ENCODE results near the gene TKT. TPM values are rescaled to one million over a fixed set of nuclear protein-coding genes. Genes with fewer than 3 reads are reported as not detected.

The TKT gene
- total RNA-seq, 2 experiments from 2014 or later, result 238 to 240 TPM

DNA sequence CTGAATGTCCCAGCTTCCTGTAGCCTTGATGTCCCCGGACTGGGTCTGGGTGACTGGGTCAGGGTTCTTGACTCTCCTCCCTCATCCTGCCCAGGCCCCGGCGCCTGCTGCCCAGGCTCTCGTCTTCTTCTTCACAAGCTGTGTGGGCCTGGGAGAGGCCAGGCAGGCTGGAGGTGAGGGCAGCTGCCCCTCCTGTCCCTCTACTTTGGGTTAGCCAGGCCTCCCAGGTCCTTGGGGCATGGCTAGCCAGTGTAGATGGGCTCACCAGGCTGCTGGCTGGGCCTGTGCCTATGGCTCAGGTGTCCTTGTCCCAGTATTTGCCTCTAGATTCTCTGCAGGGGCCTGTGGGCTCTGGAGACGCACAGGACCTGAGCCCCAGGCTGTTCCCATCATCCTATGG lies 31.8 kb downstream of the TKT start:
- H3K27ac Mint-ChIP-seq, result no peak overlapping the region
- peaks cover 29% of the 10 kb centered on the region for H3K36me3 Mint-ChIP-seq (ENCODE audit: low read depth)
- ChIA-PET CTCF (no interaction called here), POLR2A (no interaction called here)
- no peaks in the 10 kb centered on the region for H3K9me3 Mint-ChIP-seq
- H3K4me3 Mint-ChIP-seq, result no peak overlapping the region
- H3K27me3 Mint-ChIP-seq, result no peaks in the 10 kb centered on the region
- peaks cover 4% of the 10 kb centered on the region for H3K4me1 Mint-ChIP-seq
- no peak for DNase-seq

DNA sequence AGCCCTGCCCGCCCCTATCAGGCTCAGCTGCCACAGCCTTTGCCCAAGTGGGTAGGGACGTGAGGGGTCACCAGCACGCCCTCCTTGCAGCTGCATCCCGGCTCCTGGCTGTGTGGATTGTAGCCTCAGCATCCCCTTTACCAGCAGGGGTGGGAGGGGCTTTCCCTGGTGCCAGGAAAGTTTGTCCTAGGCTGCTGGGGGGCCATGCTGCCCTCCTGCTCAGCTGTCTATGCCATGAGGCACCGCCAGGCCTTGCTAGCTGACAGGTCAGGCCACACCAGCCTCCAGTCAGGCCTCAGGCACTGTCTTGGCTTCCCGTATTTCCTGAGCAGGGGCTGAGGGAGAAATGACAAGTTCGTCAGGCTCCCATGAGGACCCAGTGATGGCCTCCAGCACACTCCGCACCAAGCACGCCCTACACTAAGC lies 32.3 kb downstream of the TKT start:
- H3K36me3 Mint-ChIP-seq (ENCODE audit: low read depth), result peaks cover 24% of the 10 kb centered on the region
- H3K9me3 Mint-ChIP-seq, result no peaks in the 10 kb centered on the region
- no peak for DNase-seq
- peaks cover 4% of the 10 kb centered on the region for H3K4me1 Mint-ChIP-seq
- H3K27ac Mint-ChIP-seq, result no peak overlapping the region
- ChIA-PET POLR2A (no interaction called here), CTCF (no interaction called here)
- H3K4me3 Mint-ChIP-seq, result no peak overlapping the region
- no peaks in the 10 kb centered on the region for H3K27me3 Mint-ChIP-seq

DNA sequence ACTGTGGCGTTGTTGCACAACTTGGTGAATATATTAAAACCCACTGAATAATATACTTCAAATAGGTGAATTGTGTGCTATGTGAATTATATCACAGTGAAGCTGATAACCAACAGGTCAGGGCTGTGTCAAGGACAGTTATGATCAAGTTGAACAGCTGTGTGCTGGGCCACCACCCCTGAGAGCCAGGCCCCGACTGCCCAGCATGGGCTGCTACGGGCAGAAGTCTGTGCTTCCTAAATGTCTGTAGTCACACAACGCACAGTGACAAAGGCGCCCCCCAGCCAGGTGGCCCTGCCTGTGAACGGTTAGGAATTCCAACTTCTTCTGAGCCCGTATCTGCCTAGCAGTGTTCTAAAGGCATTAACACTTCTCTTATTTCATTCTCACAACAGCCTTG lies 32.8 kb downstream of the TKT start:
- H3K9me3 Mint-ChIP-seq, result no peaks in the 10 kb centered on the region
- H3K27me3 Mint-ChIP-seq, result no peaks in the 10 kb centered on the region
- POLR2A ChIA-PET, result interaction anchor here (0.8 to 0.9 kb wide), 2 partner anchors 12 to 124 kb away, joined by 3 read pairs; partner anchors contain the start of gene DCP1A
- H3K4me1 Mint-ChIP-seq, result peaks cover 4% of the 10 kb centered on the region
- DNase-seq, result no peak
- peaks cover 21% of the 10 kb centered on the region for H3K36me3 Mint-ChIP-seq (ENCODE audit: low read depth)
- CTCF ChIA-PET, result no interaction called here
- H3K27ac Mint-ChIP-seq, result no peak overlapping the region
- no peak overlapping the region for H3K4me3 Mint-ChIP-seq

DNA sequence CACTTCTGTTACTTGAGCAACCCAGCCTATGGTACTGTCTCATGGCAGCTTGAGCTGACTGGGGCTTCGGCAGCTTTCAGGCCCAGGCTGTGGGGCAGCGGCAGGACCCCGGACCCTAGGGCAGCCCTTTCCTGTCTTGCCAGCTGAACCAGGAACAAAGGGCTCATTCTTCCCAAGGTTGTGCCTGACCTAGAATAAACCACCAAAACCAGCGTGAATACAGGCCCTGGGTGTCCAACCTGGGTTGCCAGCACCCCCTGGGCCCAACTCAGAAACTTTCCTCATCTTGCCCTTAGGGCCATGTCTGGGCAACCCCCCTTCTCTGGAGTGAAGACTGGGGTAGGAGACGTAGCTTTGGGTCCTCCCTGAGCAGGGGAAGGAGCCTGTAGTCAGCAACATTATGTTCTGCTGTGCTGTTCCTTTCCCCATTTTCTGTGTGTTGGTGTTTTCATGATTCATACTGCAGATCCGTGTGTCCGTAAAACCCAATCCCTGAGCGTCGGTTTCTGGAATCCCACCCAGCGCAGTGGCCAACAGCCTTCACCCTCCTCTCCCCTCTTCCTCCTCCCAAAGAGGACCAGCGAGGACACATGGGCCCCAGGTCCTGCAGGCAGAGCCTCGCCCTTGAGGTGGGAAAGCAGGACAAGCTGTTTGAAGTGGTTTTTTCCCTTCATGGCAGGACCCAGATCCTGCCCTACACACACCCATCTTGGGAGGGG lies 33.5 kb downstream of the TKT start:
- POLR2A ChIA-PET, result interaction anchor here (0.8 to 0.9 kb wide), 2 partner anchors 13 to 125 kb away, joined by 3 read pairs; partner anchors contain the start of gene DCP1A
- DNase-seq, result no peak
- Mint-ChIP-seq H3K36me3 (ENCODE audit: low read depth) (peaks cover 16% of the 10 kb centered on the region), H3K27ac (no peak overlapping the region), H3K4me3 (no peak overlapping the region), H3K9me3 (no peaks in the 10 kb centered on the region), H3K4me1 (peaks cover 4% of the 10 kb centered on the region), H3K27me3 (no peaks in the 10 kb centered on the region)
- CTCF ChIA-PET, result interaction anchor here (0.9 kb wide), 1 partner anchor 30 kb away, joined by 3 read pairs; no protein-coding TSS in a partner anchor

GRCh38 chr3:53221827-53222182 lies 34.0 kb downstream of the TKT start:
- H3K27me3 Mint-ChIP-seq, result no peaks in the 10 kb centered on the region
- peaks cover 14% of the 10 kb centered on the region for H3K36me3 Mint-ChIP-seq (ENCODE audit: low read depth)
- no peak for DNase-seq
- H3K4me3 Mint-ChIP-seq, result no peak overlapping the region
- CTCF ChIA-PET, result interaction anchor here (0.9 to 1.0 kb wide), 2 partner anchors 30 to 107 kb away, joined by 3 to 4 read pairs; no protein-coding TSS in a partner anchor
- no peaks in the 10 kb centered on the region for H3K9me3 Mint-ChIP-seq
- H3K4me1 Mint-ChIP-seq, result peaks cover 4% of the 10 kb centered on the region
- no peak overlapping the region for H3K27ac Mint-ChIP-seq
- POLR2A ChIA-PET, result no interaction called here

GRCh38 chr3:53221345-53221744 lies 34.5 kb downstream of the TKT start:
- Mint-ChIP-seq H3K9me3 (no peaks in the 10 kb centered on the region), H3K27ac (no peak overlapping the region), H3K27me3 (no peaks in the 10 kb centered on the region), H3K4me1 (peaks cover 4% of the 10 kb centered on the region), H3K36me3 (ENCODE audit: low read depth) (peaks cover 14% of the 10 kb centered on the region), H3K4me3 (no peak overlapping the region)
- no peak for DNase-seq
- ChIA-PET POLR2A (no interaction called here), CTCF (interaction anchor here (0.7 to 1.4 kb wide), 4 partner anchors 40 to 1267 kb away, joined by 3 to 4 read pairs (median 4); no protein-coding TSS in a partner anchor)

- ChIA-PET POLR2A (interaction anchor here (0.9 to 1.0 kb wide), 2 partner anchors 38 to 128 kb away, joined by 3 read pairs; partner anchors contain the start of gene DCP1A), CTCF (interaction anchor here (0.6 to 1.8 kb wide), 16 partner anchors 10 to 490 kb away, joined by 3 to 6 read pairs (median 4); no protein-coding TSS in a partner anchor)
- H3K4me3 Mint-ChIP-seq, result no peak overlapping the region
- peaks cover 4% of the 10 kb centered on the region for H3K4me1 Mint-ChIP-seq
- peaks cover 3% of the 10 kb centered on the region for H3K27me3 Mint-ChIP-seq
- no peak overlapping the region for H3K27ac Mint-ChIP-seq
- peaks cover 3% of the 10 kb centered on the region for H3K36me3 Mint-ChIP-seq (ENCODE audit: low read depth)
- no peaks in the 10 kb centered on the region for H3K9me3 Mint-ChIP-seq
- peak; percentile 87 for DNase-seq
Observed at GRCh38 chr3:53219895-53220483, 35.8 kb downstream of the TKT start.

DNA sequence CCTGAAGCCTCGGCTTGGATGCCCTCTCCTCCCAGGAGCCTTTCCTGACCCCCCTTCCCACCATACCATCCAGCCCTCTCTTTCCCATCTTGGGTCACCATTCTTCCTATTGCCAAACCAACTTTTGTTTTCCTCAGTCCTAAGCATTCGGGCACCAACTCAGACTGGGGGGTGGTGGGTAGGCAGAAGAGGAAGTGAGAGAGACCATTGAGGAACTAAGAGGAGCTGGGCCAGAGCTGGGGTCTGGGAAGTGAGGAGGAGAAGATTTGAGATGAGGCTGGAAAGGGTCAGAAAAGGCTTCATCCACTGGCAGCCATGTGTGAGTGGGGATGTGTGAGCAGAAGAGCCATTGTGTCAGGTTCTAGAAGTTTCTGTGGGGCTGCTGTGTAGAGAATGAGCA lies 37.7 kb downstream of the TKT start:
- Mint-ChIP-seq H3K4me3 (no peak overlapping the region), H3K9me3 (no peaks in the 10 kb centered on the region), H3K4me1 (peaks cover 4% of the 10 kb centered on the region), H3K36me3 (ENCODE audit: low read depth) (no peaks in the 10 kb centered on the region), H3K27ac (no peak overlapping the region), H3K27me3 (peaks cover 7% of the 10 kb centered on the region)
- DNase-seq, result no peak
- ChIA-PET POLR2A (no interaction called here), CTCF (interaction anchor here (1.8 kb wide), 1 partner anchor 104 kb away, joined by 6 read pairs; no protein-coding TSS in a partner anchor)

GRCh38 chr3:53217175-53217574 lies 38.6 kb downstream of the TKT start:
- ChIA-PET CTCF (interaction anchor here (0.5 to 1.1 kb wide), 2 partner anchors 21 to 31 kb away, joined by 3 to 5 read pairs; no protein-coding TSS in a partner anchor), POLR2A (no interaction called here)
- H3K36me3 Mint-ChIP-seq (ENCODE audit: low read depth), result no peaks in the 10 kb centered on the region
- peaks cover 4% of the 10 kb centered on the region for H3K4me1 Mint-ChIP-seq
- peaks cover 7% of the 10 kb centered on the region for H3K27me3 Mint-ChIP-seq
- DNase-seq, result no peak
- no peaks in the 10 kb centered on the region for H3K9me3 Mint-ChIP-seq
- no peak overlapping the region for H3K4me3 Mint-ChIP-seq
- no peak overlapping the region for H3K27ac Mint-ChIP-seq

- Mint-ChIP-seq H3K4me1 (peaks cover 4% of the 10 kb centered on the region), H3K27me3 (peaks cover 7% of the 10 kb centered on the region), H3K4me3 (no peak overlapping the region), H3K27ac (no peak overlapping the region), H3K36me3 (ENCODE audit: low read depth) (no peaks in the 10 kb centered on the region), H3K9me3 (no peaks in the 10 kb centered on the region)
- POLR2A ChIA-PET, result no interaction called here
- no peak for DNase-seq
- CTCF ChIA-PET, result interaction anchor here (0.5 to 1.1 kb wide), 2 partner anchors 20 to 31 kb away, joined by 3 to 5 read pairs; no protein-coding TSS in a partner anchor
Observed at GRCh38 chr3:53216723-53217122, 39.1 kb downstream of the TKT start.

DNA sequence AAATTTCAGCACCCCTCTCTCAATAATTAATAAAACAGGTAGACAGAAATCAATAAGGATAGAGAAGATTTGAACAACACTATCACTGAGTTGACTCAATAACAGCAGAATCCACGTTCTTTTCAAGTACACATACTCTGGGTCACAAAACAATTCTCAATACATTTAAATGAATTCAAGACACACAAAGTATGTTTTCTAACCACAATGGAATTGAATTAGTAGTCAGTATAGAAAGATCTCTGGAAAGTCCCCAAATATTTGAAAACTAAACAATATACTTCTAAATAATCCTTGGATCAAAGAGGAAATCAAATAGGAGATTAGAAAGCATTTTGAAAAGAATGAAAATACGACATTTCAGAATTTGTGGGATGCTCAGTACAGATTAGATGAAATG lies 40.0 kb downstream of the TKT start:
- DNase-seq, result no peak
- POLR2A ChIA-PET, result no interaction called here
- CTCF ChIA-PET, result interaction anchor here (1.4 kb wide), 1 partner anchor 19 kb away, joined by 3 read pairs; no protein-coding TSS in a partner anchor
- H3K9me3 Mint-ChIP-seq, result no peaks in the 10 kb centered on the region
- H3K4me1 Mint-ChIP-seq, result peaks cover 4% of the 10 kb centered on the region
- peaks cover 7% of the 10 kb centered on the region for H3K27me3 Mint-ChIP-seq
- no peak overlapping the region for H3K27ac Mint-ChIP-seq
- no peak overlapping the region for H3K4me3 Mint-ChIP-seq
- no peaks in the 10 kb centered on the region for H3K36me3 Mint-ChIP-seq (ENCODE audit: low read depth)

DNA sequence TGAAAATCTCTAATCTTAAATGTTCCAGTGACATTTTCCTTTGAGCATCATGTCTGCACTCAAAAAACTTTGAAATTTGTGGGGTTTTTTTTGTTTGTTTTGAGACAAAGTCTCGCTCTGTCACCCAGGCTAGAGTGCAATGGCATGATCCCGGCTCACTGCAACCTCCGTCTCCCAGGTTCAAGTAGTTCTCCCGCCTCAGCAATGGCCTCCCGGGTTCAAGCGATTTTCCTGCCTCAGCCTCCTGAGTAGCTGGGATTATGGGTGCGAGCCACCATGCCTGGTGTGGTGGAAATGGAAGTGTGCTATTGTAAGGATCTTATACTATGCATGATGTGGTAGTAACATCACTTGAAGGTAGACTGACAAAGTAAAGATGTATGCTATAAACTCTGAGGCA lies 42.5 kb downstream of the TKT start:
- CTCF ChIA-PET, result no interaction called here
- H3K36me3 Mint-ChIP-seq (ENCODE audit: low read depth), result peaks cover 5% of the 10 kb centered on the region
- H3K27me3 Mint-ChIP-seq, result peaks cover 7% of the 10 kb centered on the region
- peaks cover 2% of the 10 kb centered on the region for H3K9me3 Mint-ChIP-seq
- DNase-seq, result no peak
- no peak overlapping the region for H3K27ac Mint-ChIP-seq
- no peaks in the 10 kb centered on the region for H3K4me1 Mint-ChIP-seq
- POLR2A ChIA-PET, result no interaction called here
- no peak overlapping the region for H3K4me3 Mint-ChIP-seq

Measured in activated CD4-positive, alpha-beta memory T cell treated with anti-CD3 and anti-CD28 coated beads, Interleukin-2, amount 10 ng/mL, durations not matched to agents 7 days and 5 days (primary cell).